ENCODE results near the gene SMU1. TPM values are rescaled to one million over a fixed set of nuclear protein-coding genes. Genes with fewer than 3 reads are reported as not detected.

SMU1 gene
- total RNA-seq, 4 donors from 2014 or later, result 17.8 to 22.6 (median 19.6) TPM

DNA sequence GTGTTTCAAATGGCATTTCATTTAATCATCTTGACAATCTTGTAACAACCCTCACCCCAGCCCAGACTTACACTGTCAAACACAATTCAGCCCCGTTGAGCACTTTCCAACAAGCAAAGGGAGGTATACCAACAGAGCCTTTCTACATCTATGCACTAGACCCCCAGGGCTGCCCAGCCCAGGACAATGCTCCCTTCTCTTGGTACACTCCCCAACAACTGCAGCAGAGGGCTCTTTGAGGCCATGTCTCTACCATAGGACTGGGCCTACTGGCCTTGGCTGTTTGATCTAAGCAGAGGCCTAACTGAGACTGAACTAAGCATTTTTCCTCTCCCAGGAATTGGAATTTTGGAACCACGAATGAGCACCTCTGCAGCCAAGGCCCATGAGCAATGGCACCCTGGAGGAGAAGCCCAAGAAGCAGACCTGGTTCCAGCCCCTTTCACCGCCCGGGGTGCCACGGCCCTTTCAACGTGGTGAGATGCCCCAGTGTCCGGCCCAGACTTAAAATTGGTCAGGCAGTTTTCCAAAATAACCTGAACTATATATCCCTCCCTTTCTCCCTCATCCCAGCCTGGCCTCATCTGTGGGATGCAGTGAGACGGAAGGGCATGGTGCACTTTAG, 47.0 kb upstream of the SMU1 start:
- no peak overlapping the region for H3K4me3 ChIP-seq
- 97% methylated on average over 8 of the region's 8 CpGs for WGBS
- H3K9me3 ChIP-seq, result no peaks in the 10 kb centered on the region
- no peak overlapping the region for H3K27ac ChIP-seq (replicated peaks in 1 of 4)
- H3K36me3 ChIP-seq, result peaks cover 2 to 92% (median 54%) of the 10 kb centered on the region in 4 donors
- no peaks in the 10 kb centered on the region for H3K27me3 ChIP-seq
- no peak for DNase-seq (ENCODE audit: extremely low spot score)
- no peak for TF ChIP-seq POLR2A (IDR thresholded peaks at IDR 0.05; ENCODE audit: low read depth)
- TF ChIP-seq CTCF (IDR thresholded peaks at IDR 0.05), result no peak
- TF ChIP-seq EP300 (IDR thresholded peaks at IDR 0.05), result no peak
- TF ChIP-seq POLR2AphosphoS5 (IDR thresholded peaks at IDR 0.05), result no peak
- peaks cover 17 to 34% (median 25%) of the 10 kb centered on the region in 4 donors for H3K4me1 ChIP-seq
- intact Hi-C loops (cut with DNase I), result no loop called here

DNA sequence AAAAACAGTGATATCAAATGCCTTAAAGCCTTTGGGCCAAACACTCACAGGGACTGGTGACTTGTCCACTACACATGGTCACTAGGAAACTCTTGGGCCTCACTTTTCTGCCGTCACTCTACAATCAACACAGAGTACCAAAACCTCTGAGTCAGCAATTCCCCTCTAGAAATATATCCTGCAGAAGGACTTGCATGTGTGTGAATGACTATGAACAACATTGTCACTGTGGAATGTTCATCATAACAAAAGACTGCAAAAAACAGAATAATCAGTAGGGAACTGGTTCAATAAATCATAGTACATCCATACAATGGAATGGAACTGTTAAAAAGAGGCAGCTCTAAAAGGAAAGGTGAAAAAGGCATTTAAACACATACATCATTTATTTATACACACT, 44.1 kb upstream of the SMU1 start:
- peaks cover 7 to 36% (median 21%) of the 10 kb centered on the region in 4 donors for H3K4me1 ChIP-seq
- H3K36me3 ChIP-seq, result peaks cover 0 to 87% (median 42%) of the 10 kb centered on the region in 4 donors
- H3K4me3 ChIP-seq, result no peak overlapping the region
- DNase-seq (ENCODE audit: extremely low spot score), result no peak
- H3K9me3 ChIP-seq, result no peaks in the 10 kb centered on the region
- intact Hi-C loops (cut with DNase I), result no loop called here
- TF ChIP-seq POLR2AphosphoS5 (IDR thresholded peaks at IDR 0.05), result no peak
- TF ChIP-seq EP300 (IDR thresholded peaks at IDR 0.05), result no peak
- no peak overlapping the region for H3K27ac ChIP-seq (replicated peaks in 1 of 4)
- H3K27me3 ChIP-seq, result no peaks in the 10 kb centered on the region
- 71% methylated on average over 1 of the region's 1 CpG for WGBS

DNA sequence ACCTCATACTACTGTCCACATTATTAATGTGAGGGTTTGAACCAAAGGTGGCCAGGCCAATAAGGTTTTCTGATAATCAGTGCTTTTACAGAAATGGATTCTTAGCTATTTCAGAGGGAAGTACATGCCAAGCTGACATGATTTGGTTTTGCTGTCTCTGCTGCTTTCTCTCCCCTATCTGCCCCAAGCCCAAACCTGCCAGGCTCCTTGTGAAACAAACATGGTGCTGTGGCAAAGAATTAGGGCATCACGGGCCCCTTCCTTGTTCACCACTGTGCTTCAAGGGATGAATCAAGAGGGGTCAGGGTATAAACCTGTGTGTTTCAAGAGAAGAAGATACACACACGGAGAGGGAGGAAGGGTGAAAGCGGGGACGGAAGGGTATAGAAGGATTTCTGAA, 41.3 kb upstream of the SMU1 start:
- WGBS, result 88% methylated on average over 4 of the region's 4 CpGs
- TF ChIP-seq POLR2A (IDR thresholded peaks at IDR 0.05; ENCODE audit: low read depth), result no peak
- TF ChIP-seq CTCF (IDR thresholded peaks at IDR 0.05), result no peak
- no peak for TF ChIP-seq POLR2AphosphoS5 (IDR thresholded peaks at IDR 0.05)
- TF ChIP-seq EP300 (IDR thresholded peaks at IDR 0.05), result no peak
- H3K27me3 ChIP-seq, result no peaks in the 10 kb centered on the region
- no peak for DNase-seq (ENCODE audit: extremely low spot score)
- H3K9me3 ChIP-seq, result no peaks in the 10 kb centered on the region
- peaks cover 13 to 92% (median 55%) of the 10 kb centered on the region in 4 donors for H3K36me3 ChIP-seq
- no peak overlapping the region for H3K4me3 ChIP-seq
- peaks cover 3 to 31% (median 11%) of the 10 kb centered on the region in 4 donors for H3K4me1 ChIP-seq
- H3K27ac ChIP-seq (replicated peaks in 1 of 4), result peak overlapping the region in 2 of 4 donors; percentile 15
- intact Hi-C loops (cut with DNase I), result no loop called here

GRCh38 chr9:33117306-33117705, 40.8 kb upstream of the SMU1 start:
- H3K4me3 ChIP-seq, result no peak overlapping the region
- no peak for DNase-seq (ENCODE audit: extremely low spot score)
- WGBS, result 26% methylated on average over 1 of the region's 1 CpG
- H3K9me3 ChIP-seq, result no peaks in the 10 kb centered on the region
- intact Hi-C loops (cut with DNase I), result no loop called here
- H3K4me1 ChIP-seq, result peaks cover 3 to 31% (median 11%) of the 10 kb centered on the region in 4 donors
- H3K27ac ChIP-seq (replicated peaks in 1 of 4), result peak overlapping the region in 3 of 4 donors; percentile 0 to 15 (median 15)
- no peaks in the 10 kb centered on the region for H3K27me3 ChIP-seq
- peaks cover 17 to 94% (median 59%) of the 10 kb centered on the region in 4 donors for H3K36me3 ChIP-seq
- TF ChIP-seq CTCF (IDR thresholded peaks at IDR 0.05), result no peak
- TF ChIP-seq POLR2AphosphoS5 (IDR thresholded peaks at IDR 0.05), result no peak
- no peak for TF ChIP-seq POLR2A (IDR thresholded peaks at IDR 0.05; ENCODE audit: low read depth)
- no peak for TF ChIP-seq EP300 (IDR thresholded peaks at IDR 0.05)

DNA sequence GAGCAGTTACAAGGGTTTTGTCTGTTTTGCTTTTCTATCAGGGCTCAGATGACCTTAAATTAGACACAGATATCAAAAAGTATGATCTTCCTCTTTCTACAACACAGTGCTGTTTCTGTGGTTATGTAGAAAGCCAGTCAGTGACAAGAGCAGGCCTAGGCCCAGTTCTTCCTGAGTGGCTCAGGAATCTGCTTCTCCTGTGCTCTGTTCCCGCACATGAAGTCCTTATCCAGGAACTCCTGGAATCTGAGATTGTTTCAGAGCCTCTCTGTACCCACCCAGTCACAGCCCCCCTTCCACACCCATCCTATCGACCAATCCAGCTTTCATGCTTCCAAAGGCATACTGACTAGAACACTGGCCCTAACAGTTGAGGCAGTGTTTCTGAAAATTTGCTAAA, 40.4 kb upstream of the SMU1 start:
- intact Hi-C loops (cut with DNase I), result no loop called here
- no peak for TF ChIP-seq EP300 (IDR thresholded peaks at IDR 0.05)
- TF ChIP-seq POLR2AphosphoS5 (IDR thresholded peaks at IDR 0.05), result no peak
- TF ChIP-seq CTCF (IDR thresholded peaks at IDR 0.05), result no peak
- no peak for TF ChIP-seq POLR2A (IDR thresholded peaks at IDR 0.05; ENCODE audit: low read depth)

More for the DNA sequence above, 40.4 kb upstream of the SMU1 start:
- Histone ChIP-seq H3K4me3 (no peak overlapping the region), H3K36me3 (peaks cover 21 to 95% (median 64%) of the 10 kb centered on the region in 4 donors), H3K27ac (replicated peaks in 1 of 4) (peak overlapping the region in 2 of 4 donors; percentile 0 to 10), H3K4me1 (peaks cover 3 to 31% (median 11%) of the 10 kb centered on the region in 4 donors), H3K27me3 (no peaks in the 10 kb centered on the region), H3K9me3 (no peaks in the 10 kb centered on the region)
- 63% methylated on average over 2 of the region's 2 CpGs for WGBS
- no peak for DNase-seq (ENCODE audit: extremely low spot score)

Measured in esophagus muscularis mucosa (tissue), 4 donors.